Omental fat pad (tissue), 4 donors: ENCODE measurements around the gene SEMA3A. TPM values are rescaled to one million over a fixed set of nuclear protein-coding genes. Genes with fewer than 3 reads are reported as not detected.

ENCODE experiments used
- ATAC-seq: fragments of 150-250 bp; one replicate; pipeline ENCODE4 v1.9.1; 2016; ENCODE audit warnings: mild to moderate bottlenecking, moderate library complexity; ENCODE audit not compliant: low FRiP score
- DNase-seq: peaks from one replicate; pipeline ENCODE4 v3.0.0-alpha.2; 2019; ENCODE audit warnings: low spot score
- total RNA-seq, 4 donors: library from RNA; depleted of rRNA; stranded (reverse); fragments of >200 nt; gene quantifications; one replicate each; pipeline ENCODE4 v1.1.0, GENCODE V29; 2016
- TF ChIP-seq, protein P1 (sequence below), 3 donors: fragments of 450-650 bp; IDR thresholded peaks; one replicate each; pipeline ENCODE4 v1.5.1; 2016 to 2017; ENCODE audit warnings: antibody characterized with exemption in 3 of 3, mild to moderate bottlenecking in 3 of 3, moderate library complexity in 2 of 3

The SEMA3A gene
- total RNA-seq, 4 donors from 2014 or later: 4.3 to 11.4 (median 7.4) TPM

- no peak for ATAC-seq
- DNase-seq: no peak
- TF ChIP-seq, protein P1, sequence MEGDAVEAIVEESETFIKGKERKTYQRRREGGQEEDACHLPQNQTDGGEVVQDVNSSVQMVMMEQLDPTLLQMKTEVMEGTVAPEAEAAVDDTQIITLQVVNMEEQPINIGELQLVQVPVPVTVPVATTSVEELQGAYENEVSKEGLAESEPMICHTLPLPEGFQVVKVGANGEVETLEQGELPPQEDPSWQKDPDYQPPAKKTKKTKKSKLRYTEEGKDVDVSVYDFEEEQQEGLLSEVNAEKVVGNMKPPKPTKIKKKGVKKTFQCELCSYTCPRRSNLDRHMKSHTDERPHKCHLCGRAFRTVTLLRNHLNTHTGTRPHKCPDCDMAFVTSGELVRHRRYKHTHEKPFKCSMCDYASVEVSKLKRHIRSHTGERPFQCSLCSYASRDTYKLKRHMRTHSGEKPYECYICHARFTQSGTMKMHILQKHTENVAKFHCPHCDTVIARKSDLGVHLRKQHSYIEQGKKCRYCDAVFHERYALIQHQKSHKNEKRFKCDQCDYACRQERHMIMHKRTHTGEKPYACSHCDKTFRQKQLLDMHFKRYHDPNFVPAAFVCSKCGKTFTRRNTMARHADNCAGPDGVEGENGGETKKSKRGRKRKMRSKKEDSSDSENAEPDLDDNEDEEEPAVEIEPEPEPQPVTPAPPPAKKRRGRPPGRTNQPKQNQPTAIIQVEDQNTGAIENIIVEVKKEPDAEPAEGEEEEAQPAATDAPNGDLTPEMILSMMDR (IDR thresholded peaks at IDR 0.05): no peak
Measured at GRCh38 chr7:84190016-84190705, 4.4 kb downstream of the SEMA3A start.

DNA sequence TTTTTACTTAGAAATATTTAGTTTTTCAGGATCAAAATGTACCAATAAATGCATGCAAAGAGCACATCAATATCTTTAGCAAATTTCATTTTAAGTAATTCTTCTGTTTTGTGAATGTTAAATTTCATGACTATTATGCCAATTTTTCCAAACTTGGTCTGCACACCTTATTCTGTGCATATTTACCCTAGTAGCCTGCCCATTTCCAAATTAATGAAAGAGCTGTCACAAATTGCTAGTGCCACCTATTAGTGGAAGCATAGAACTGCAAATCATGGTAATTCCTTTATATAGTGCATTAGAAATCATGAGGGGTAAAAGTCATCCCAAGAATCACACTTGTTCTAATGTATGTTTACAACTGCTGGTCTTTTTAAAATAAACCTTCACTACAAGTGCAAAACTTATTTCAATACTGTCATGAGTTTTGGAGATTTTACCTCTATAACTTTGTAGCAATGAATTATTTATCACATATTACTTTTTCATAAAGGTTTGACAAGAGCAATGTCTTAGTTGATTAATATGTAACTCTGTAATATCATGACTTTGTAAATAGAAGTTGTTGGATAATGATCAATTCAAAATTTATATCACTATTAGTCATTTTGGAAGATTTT lies 5.7 kb downstream of the SEMA3A start:
- TF ChIP-seq, protein P1 (IDR thresholded peaks at IDR 0.05): no peak
- ATAC-seq (peak; percentile 21), DNase-seq (no peak)

- TF ChIP-seq, protein P1 (IDR thresholded peaks at IDR 0.05): no peak
- no peak for ATAC-seq
- DNase-seq: no peak
Measured at GRCh38 chr7:84187813-84188510, 6.6 kb downstream of the SEMA3A start.

DNA sequence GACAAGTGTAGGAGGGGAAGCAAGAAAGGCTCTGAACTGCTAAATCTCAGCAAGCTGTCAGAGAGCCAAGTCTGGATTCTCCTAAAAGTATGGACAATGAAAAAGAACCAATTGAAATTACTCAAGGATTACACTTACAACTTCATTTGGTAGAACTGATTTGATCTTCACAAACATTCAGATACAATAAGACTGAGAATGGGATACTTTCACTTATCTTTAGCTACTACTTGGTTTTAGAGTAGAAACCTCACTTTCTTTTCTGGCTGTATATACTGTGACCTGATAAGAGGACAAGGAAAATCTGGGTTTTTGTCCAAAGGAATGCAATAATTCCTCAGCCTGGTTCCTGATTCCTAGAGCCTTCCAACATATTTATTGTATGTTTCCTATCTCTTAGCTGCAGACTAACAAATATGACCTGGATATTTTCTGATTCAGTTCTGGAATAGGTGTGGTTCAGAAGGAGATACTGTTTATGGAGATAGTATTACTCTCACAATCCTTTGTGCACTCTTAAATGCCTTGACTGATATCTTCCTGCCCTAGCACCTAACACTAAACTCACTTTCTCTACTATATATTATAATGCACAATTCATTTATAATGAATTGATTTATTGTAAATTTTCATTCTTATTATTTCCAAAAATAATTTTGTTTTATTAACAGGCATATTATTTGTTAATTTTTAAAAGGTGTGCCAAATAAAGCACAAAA lies 7.3 kb downstream of the SEMA3A start:
- TF ChIP-seq, protein P1 (IDR thresholded peaks at IDR 0.05): no peak
- no peak for DNase-seq
- no peak for ATAC-seq

DNA sequence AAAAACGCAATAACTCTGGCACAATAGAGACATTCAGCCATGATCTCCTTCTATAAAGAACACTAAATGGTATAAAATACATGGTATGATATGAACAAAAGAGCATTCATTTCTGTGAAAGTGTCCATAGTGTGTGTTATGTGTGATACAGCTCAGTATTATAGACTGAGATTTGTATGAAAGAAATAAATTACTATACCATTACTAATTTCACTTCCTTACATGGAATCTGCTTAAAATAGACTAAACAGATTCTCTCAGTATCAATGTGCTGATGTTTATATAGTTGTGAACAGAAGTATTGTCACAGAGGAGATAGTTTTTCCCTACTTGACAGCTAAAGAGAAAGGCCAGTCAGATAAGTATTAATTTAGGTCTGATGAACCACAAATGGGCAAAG lies 10.8 kb downstream of the SEMA3A start:
- no peak for DNase-seq
- TF ChIP-seq, protein P1 (IDR thresholded peaks at IDR 0.05): no peak
- ATAC-seq: no peak

GRCh38 chr7:84182301-84182700 lies 12.3 kb downstream of the SEMA3A start:
- TF ChIP-seq, protein P1 (IDR thresholded peaks at IDR 0.05): no peak
- ATAC-seq (no peak), DNase-seq (no peak)
